Astrocyte of the spinal cord (primary cell): ENCODE measurements around the gene VOPP1.
"Not testable (repeated sequence)": the region's sequence is repeated elsewhere in the genome, so short reads cannot be mapped to it uniquely, and the experiment has no call there.

Experiments used
- DNase-seq: peaks from one replicate; pipeline ENCODE4 v3.0.0; 2011; ENCODE audit warnings: low read depth, low spot score
- H3K4me3 ChIP-seq: 2 replicates; pipeline ENCODE4 v1.5.1; 2011; ENCODE audit warnings: low read depth, mild to moderate bottlenecking, low read length, moderate library complexity
- in situ Hi-C: cut with HindIII; loops from 2 replicates; pipeline ENCODE4 v1.10.0; 2017; ENCODE audit warnings: low sequenced_read_pairs
- TF ChIP-seq, protein P1 (sequence below): IDR thresholded peaks from 2 replicates; pipeline ENCODE4 v1.5.1; 2012; ENCODE audit warnings: low read depth, mild to moderate bottlenecking, low read length, inconsistent platforms

Gene VOPP1

DNA sequence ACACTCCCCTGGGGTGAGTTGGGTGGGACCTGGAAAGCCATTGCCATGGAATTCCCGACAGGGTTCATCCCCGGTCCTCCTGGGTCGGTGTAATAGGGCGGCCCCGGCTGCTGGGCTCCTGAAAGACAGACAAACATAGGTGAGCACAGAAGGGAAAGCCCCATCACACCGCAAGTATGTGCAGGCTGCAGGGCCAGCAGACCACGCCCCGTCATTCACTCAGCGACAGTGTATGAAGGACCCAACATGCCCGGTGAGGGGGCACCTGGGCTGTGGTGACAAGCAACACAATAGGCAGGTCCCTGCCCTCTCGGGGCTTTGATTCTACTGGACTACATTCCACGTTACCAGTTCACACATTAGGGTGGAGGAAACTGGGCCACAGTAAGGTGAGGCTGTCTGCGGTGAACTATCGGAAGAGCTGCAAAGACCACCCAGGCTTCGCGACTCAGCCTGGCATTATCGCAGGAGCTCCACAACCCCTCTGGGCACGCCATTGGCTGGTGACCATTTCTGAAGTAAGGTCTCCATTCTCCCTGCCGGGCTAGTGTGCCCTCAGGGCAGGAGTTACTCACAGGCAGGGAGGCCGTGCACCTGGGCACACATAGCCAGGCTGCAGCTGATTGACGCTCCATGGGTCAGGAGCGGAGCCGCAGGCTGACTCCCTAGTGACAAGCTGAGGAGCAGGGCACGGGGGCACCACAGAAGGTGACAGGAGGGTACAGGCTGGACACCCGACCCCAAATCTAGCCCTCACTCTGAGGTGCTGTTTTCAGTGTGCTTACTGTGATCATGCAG lies 99.2 kb downstream of the VOPP1 start:
- in situ Hi-C loops = no loop called here
- TF ChIP-seq, protein P1, sequence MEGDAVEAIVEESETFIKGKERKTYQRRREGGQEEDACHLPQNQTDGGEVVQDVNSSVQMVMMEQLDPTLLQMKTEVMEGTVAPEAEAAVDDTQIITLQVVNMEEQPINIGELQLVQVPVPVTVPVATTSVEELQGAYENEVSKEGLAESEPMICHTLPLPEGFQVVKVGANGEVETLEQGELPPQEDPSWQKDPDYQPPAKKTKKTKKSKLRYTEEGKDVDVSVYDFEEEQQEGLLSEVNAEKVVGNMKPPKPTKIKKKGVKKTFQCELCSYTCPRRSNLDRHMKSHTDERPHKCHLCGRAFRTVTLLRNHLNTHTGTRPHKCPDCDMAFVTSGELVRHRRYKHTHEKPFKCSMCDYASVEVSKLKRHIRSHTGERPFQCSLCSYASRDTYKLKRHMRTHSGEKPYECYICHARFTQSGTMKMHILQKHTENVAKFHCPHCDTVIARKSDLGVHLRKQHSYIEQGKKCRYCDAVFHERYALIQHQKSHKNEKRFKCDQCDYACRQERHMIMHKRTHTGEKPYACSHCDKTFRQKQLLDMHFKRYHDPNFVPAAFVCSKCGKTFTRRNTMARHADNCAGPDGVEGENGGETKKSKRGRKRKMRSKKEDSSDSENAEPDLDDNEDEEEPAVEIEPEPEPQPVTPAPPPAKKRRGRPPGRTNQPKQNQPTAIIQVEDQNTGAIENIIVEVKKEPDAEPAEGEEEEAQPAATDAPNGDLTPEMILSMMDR = no peak
- DNase-seq = no peak
- H3K4me3 ChIP-seq = no peak overlapping the region

DNA sequence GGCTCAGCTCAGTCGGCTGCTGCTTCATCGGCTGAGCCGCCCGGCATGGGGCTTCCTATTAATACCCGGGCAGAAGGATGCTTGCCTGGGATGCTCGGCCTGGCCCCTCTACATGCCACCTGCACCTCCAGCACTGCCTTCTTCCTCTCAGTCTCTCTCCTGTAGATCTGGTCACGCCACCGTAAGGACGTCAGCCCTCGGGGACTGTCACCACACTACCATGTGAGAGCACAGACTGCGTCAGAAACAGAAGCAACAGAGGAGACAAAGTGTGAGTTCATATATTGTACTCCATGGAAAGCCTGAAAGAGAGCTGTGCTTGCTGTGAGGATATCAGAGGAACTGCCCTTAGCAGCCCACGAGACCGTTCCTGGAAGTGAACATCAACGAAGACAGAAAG lies 99.9 kb downstream of the VOPP1 start:
- in situ Hi-C loops, DNase-seq, H3K4me3 ChIP-seq: not testable (repeated sequence)

DNA sequence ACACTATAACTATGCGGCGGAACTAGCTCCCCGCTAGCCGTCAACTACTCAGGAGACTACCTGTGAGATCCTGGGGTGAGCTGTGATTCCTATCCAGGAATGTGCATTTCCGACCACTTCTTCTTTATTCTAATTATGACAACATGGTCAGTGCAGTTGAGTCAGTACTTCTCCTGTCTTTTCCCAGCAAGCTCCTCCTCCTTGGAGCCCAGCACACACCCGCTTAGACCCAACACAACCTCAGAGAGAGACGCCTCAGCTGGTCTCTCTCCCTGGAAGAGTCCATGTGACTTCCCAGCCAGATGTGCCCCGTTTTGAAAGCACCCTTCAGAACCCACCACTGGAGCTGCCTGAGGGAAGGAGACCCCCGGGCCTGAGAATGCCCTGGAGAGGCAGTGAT lies 100.7 kb downstream of the VOPP1 start:
- DNase-seq, in situ Hi-C loops, H3K4me3 ChIP-seq: not testable (repeated sequence)

GRCh38 chr7:55470261-55470660 lies 102.0 kb downstream of the VOPP1 start:
- no peak overlapping the region for H3K4me3 ChIP-seq
- DNase-seq = no peak
- in situ Hi-C loops = no loop called here
- TF ChIP-seq, protein P1 = no peak

- TF ChIP-seq, protein P1 = no peak
- DNase-seq = no peak
- H3K4me3 ChIP-seq = no peak overlapping the region
- in situ Hi-C loops = no loop called here
These were observed 102.6 kb downstream of the VOPP1 start for GRCh38 chr7:55469721-55470120.

DNA sequence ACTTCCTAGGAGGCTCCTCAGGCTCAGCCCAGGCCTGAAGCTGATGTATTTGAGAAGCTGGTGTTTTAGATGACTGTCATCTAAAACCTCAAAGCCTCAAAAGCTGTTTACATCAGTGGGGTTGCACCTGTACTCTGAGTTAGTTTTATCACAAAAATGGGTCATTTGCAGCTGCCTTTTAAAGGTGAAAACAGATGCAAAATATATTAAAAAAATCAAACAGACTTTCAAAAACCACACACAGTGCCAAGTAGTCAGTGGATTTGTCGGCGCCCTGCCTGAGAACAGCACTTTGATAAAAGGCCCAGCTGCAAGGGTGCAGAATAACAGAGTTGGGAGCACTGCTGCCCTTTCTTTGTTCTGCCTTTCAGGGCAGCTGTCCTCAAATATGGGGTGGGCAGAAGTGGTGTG lies 103.0 kb downstream of the VOPP1 start:
- TF ChIP-seq, protein P1 = no peak
- in situ Hi-C loops = no loop called here
- H3K4me3 ChIP-seq = no peak overlapping the region
- DNase-seq = no peak

DNA sequence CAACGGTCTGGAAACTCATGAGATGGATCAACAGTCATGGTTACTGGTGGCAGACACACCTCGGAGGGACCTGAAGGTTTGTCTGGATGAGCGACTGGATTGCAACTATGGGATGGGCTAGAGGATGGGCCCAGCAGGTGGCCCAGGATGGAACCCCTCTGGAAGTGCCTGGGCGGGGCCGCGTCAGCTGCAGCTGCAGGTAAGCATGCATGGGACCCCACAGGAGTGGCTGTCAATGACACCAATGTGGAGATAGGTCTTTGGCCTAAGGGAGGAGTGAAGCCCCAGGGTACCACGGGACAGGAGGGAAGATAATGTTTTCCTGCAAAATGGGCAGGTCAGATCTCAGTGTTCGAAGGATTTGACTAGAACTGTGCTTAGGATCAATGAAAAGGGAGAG lies 103.8 kb downstream of the VOPP1 start:
- no peak overlapping the region for H3K4me3 ChIP-seq
- DNase-seq = no peak
- TF ChIP-seq, protein P1 = no peak
- in situ Hi-C loops = no loop called here
